HepG2 (cell line): ENCODE data around the gene RAB3B. TPM values are rescaled to one million over a fixed set of nuclear protein-coding genes. Genes with fewer than 3 reads are reported as not detected.

ENCODE experiments used
- ATAC-seq: fragments of 200-7000 bp; cut with Tn5 transposase; 3 replicates; pipeline ENCODE4 v1.9.1; 2020; ENCODE audit warnings: mild to moderate bottlenecking, moderate library complexity
- BruUV-seq: library from RNA; stranded (reverse); fragments of 400-500 nt; replicated peaks from 2 replicates; lab custom pipeline; 2021; lab: Mats Ljungman, UMichigan
- CTCF ChIA-PET: fragments of 300-600 bp; formaldehyde crosslinking; extraction: SDS; loops from one replicate; lab custom pipeline; 2021; ENCODE audit warnings: low total read pairs, inconsistent platforms, low intra/inter-chr PET ratio; lab: Yijun Ruan, JAX
- POLR2A ChIA-PET: fragments of 350-600 bp; sonication (Branson Sonifier 250); formaldehyde crosslinking; loops from one replicate; lab custom pipeline; 2020; ENCODE audit warnings: antibody characterized with exemption, inconsistent platforms; lab: Yijun Ruan, JAX
- DNase-seq: peaks from one replicate; pipeline ENCODE4 v3.0.0-alpha.2; 2015; ENCODE audit warnings: low spot score
- FAIRE-seq: peaks from 3 replicates; lab custom pipeline; 2011; peaks lifted over from hg19 to GRCh38; lab: Jason Lieb, UNC
- H2AFZ ChIP-seq: one replicate; pipeline ENCODE4 v1.6.1; 2011; ENCODE audit warnings: low read length, inconsistent platforms
- H3K27ac ChIP-seq: fragments of 300-600 bp; 3 replicates; pipeline ENCODE4 v1.8.0; 2011; ENCODE audit warnings: mixed run types, mild to moderate bottlenecking, mixed read lengths, low read length, inconsistent platforms; ENCODE audit not compliant: insufficient read depth; ENCODE audit errors: extremely low read length
- H3K27me3 ChIP-seq, 2 experiments: fragments of 200-600 bp in 1 of 2; 2 replicates in 1 of 2; 3 replicates in 1 of 2; pipeline versions ENCODE4 v1.6.0 to v1.8.0; 2011; ENCODE audit warnings: low read length in 2 of 2, mild to moderate bottlenecking in 2 of 2, moderate library complexity in 2 of 2, inconsistent platforms in 1 of 2; ENCODE audit not compliant: insufficient read depth in 2 of 2, control insufficient read depth in 1 of 2
- H3K36me3 ChIP-seq, 2 experiments: fragments of 200-600 bp in 1 of 2; replicated peaks in 1 of 2; 2 replicates in 1 of 2; 3 replicates in 1 of 2; pipeline versions ENCODE4 v1.5.1 to v1.8.0; 2011; ENCODE audit warnings: low read length in 2 of 2, inconsistent platforms in 1 of 2; ENCODE audit not compliant: insufficient read depth in 2 of 2, control insufficient read depth in 1 of 2
- H3K4me1 ChIP-seq: 2 replicates; pipeline ENCODE4 v1.5.1; 2012; ENCODE audit warnings: low read length, inconsistent platforms; ENCODE audit not compliant: insufficient read depth
- H3K4me2 ChIP-seq: 2 replicates; pipeline ENCODE4 v1.6.0; 2011; ENCODE audit warnings: low read depth, low read length, inconsistent platforms
- H3K4me3 ChIP-seq, 3 experiments: fragments of 200-600 bp in 1 of 3; sonication (generic), shearing (Covaris generic) in 1 of 3; replicated peaks in 1 of 3; 2 replicates each; pipeline ENCODE4 v1.5.1; 2011 to 2016; ENCODE audit warnings: low read length in 3 of 3, inconsistent platforms in 2 of 3, low read depth in 2 of 3, mild to moderate bottlenecking in 2 of 3, control low read depth in 1 of 3, mixed read lengths in 1 of 3; ENCODE audit not compliant: insufficient read depth in 1 of 3
- H3K79me2 ChIP-seq: one replicate; pipeline ENCODE4 v1.6.1; 2011; ENCODE audit warnings: low read length, inconsistent platforms; ENCODE audit not compliant: insufficient read depth
- H3K9ac ChIP-seq: 2 replicates; pipeline ENCODE4 v1.6.0; 2011; ENCODE audit warnings: mild to moderate bottlenecking, low read depth, low read length, inconsistent platforms; ENCODE audit not compliant: insufficient read depth
- H3K9me3 ChIP-seq: 2 replicates; pipeline ENCODE4 v1.5.1; 2012; ENCODE audit warnings: mild to moderate bottlenecking, low read length
- H4K20me1 ChIP-seq: 2 replicates; pipeline ENCODE4 v1.6.0; 2011; ENCODE audit warnings: inconsistent platforms, mild to moderate bottlenecking, low read length, moderate library complexity; ENCODE audit not compliant: insufficient read depth
- ARID4A ChIP-seq: sonication (generic); formaldehyde crosslinking; IDR thresholded peaks from 2 replicates; pipeline ENCODE4 v1.5.0; 2020; ENCODE audit warnings: mild to moderate bottlenecking, missing genetic modification reagents, borderline replicate concordance
- MZF1 ChIP-seq: sonication (generic); formaldehyde crosslinking; IDR thresholded peaks from 2 replicates; pipeline ENCODE4 v1.8.1; 2023; ENCODE audit warnings: mild to moderate bottlenecking, missing genetic modification reagents, borderline replicate concordance
- NFE2L2 ChIP-seq: fragments of 150-350 bp; IDR thresholded peaks from 2 replicates; pipeline ENCODE4 v1.6.1; 2014; ENCODE audit warnings: low read length
- SP1 ChIP-seq, 2 experiments: fragments of 450-650 bp in 1 of 2; sonication (generic) in 1 of 2; formaldehyde crosslinking in 1 of 2; IDR thresholded peaks; 2 replicates each; pipeline versions ENCODE4 v1.4.0 to v1.6.1; 2016 to 2020; ENCODE audit warnings: missing genetic modification reagents in 1 of 2
- THYN1 ChIP-seq: sonication (generic); formaldehyde crosslinking; IDR thresholded peaks from 2 replicates; pipeline ENCODE4 v1.8.1; 2023; ENCODE audit warnings: low read depth, mild to moderate bottlenecking, moderate library complexity, missing genetic modification reagents, borderline replicate concordance
- ZFP36L2 ChIP-seq: sonication (generic); formaldehyde crosslinking; IDR thresholded peaks from 2 replicates; pipeline ENCODE4 v1.4.0; 2020; ENCODE audit warnings: missing genetic modification reagents
- ZNF263 ChIP-seq: sonication (generic); formaldehyde crosslinking; IDR thresholded peaks from 2 replicates; pipeline ENCODE4 v1.4.0; 2020; ENCODE audit warnings: missing genetic modification reagents
- ZNF275 ChIP-seq: sonication (generic); formaldehyde crosslinking; IDR thresholded peaks from 2 replicates; pipeline ENCODE4 v1.8.0; 2022; ENCODE audit warnings: missing genetic modification reagents, mild to moderate bottlenecking, inconsistent platforms, borderline replicate concordance
- ZNF713 ChIP-seq: sonication (generic); formaldehyde crosslinking; IDR thresholded peaks from 2 replicates; pipeline ENCODE4 v1.4.0; 2020; ENCODE audit warnings: mild to moderate bottlenecking, missing genetic modification reagents
- ZNF761 ChIP-seq: sonication (generic); formaldehyde crosslinking; conservative IDR thresholded peaks from 2 replicates; pipeline ENCODE4 v1.4.0; 2020; ENCODE audit warnings: mild to moderate bottlenecking, missing genetic modification reagents
- ZNF773 ChIP-seq: sonication (generic); formaldehyde crosslinking; IDR thresholded peaks from 2 replicates; pipeline ENCODE4 v1.4.0; 2020; ENCODE audit warnings: missing genetic modification reagents, borderline replicate concordance
- WGBS: methylation state at CpG from one replicate; pipeline ENCODE4 v1.1.6; 2017; ENCODE audit warnings: low lambda C conversion rate; 5-methylcytosine and 5-hydroxymethylcytosine counted together
- in situ Hi-C: cut with HindIII; loops from 2 replicates; pipeline ENCODE4 v1.10.0; 2017; ENCODE audit warnings: low pct_unique_long_range_greater_than_20kb; ENCODE audit not compliant: extremely low pct_ligation_motif_present
- intact Hi-C: fragments of 100-400 bp; cut with micrococcal nuclease; formaldehyde crosslinking; loops from one replicate; pipeline ENCODE4 v1.10.0; 2022; ENCODE audit not compliant: unreplicated experiment
- polyA plus RNA-seq, 8 experiments: library from polyadenylated mRNA; depleted of rRNA in 3 of 8; stranded (reverse) in 7 of 8; unstranded in 1 of 8; fragments of >200 nt; fragmentation: Illumina TruSeq in 4 of 8; extraction: Trizol in 4 of 8; gene quantifications; 2 replicates each; pipeline versions ENCODE4 v1.2.1 to v1.2.3, GENCODE V29; 2011 to 2016; ENCODE audit warnings: low read depth in 4 of 8, missing spikeins in 1 of 8, mixed read lengths in 1 of 8; ENCODE audit not compliant: insufficient read depth in 1 of 8
- total RNA-seq, 5 experiments: library from RNA; depleted of rRNA; stranded (reverse); fragments of >200 nt; fragmentation: Illumina TruSeq; extraction: Trizol; gene quantifications; 2 replicates each; pipeline ENCODE4 v1.2.3, GENCODE V29; 2016; ENCODE audit warnings: low read depth in 1 of 5
- TF ChIP-seq, protein P1 (sequence below): sonication (generic); formaldehyde crosslinking; IDR thresholded peaks from 2 replicates; pipeline ENCODE4 v1.5.1; 2020; ENCODE audit warnings: missing genetic modification reagents, mild to moderate bottlenecking, borderline replicate concordance
- TF ChIP-seq, protein P2 (sequence below), 2 experiments: sonication (generic) in 1 of 2; formaldehyde crosslinking in 1 of 2; IDR thresholded peaks; 2 replicates each; pipeline versions ENCODE4 v1.4.0 to v1.6.1; 2018 to 2020; ENCODE audit warnings: missing genetic modification reagents in 2 of 2, borderline replicate concordance in 1 of 2, low read depth in 1 of 2, mild to moderate bottlenecking in 1 of 2, missing biosample characterization in 1 of 2

Gene RAB3B
- total and polyA plus RNA-seq, 2 of the 13 experiments (the other 11 are each of a cell fraction or from before 2014, with no cell fraction given): 1.0 to 1.2 TPM

DNA sequence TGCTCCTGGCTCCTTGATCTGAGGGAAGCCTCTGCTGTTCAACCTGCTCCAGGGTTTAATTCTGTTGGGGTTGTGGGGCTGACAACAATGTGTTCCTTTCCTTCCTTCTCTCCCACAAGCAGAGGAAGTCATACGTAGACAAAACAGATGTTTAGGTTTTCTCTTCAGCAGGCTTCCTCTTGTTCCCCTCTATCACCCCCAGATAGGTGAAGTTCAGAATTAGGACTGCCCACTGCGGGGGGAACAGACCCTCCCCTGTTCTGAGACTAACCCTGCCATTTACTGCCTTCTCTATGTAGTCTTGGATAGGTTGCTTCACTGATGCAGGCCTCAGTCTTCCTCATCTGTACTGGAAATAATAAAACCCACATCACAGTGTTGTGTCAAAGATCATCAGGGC lies 82.0 kb downstream of the RAB3B start:
- peaks cover 0 to 19% of the 10 kb centered on the region in 2 experiments; a peak in 2 of 5 replicates for H3K27me3 ChIP-seq
- BruUV-seq: no TSS peak
- ChIA-PET POLR2A (no interaction called here), CTCF (no interaction called here)
- DNase-seq: no peak
- 8% methylated on average over 2 of the region's 2 CpGs for WGBS
- H3K36me3 ChIP-seq: no peaks in the 10 kb centered on the region
- H3K27ac ChIP-seq: no peak overlapping the region
- no peak for FAIRE-seq
- no peak overlapping the region for H3K9ac ChIP-seq
- no peak overlapping the region for H2AFZ ChIP-seq
- H3K4me1 ChIP-seq: no peaks in the 10 kb centered on the region
- no peak overlapping the region for H3K4me2 ChIP-seq
- intact Hi-C loops: no loop called here
- H3K9me3 ChIP-seq: no peaks in the 10 kb centered on the region
- no peaks in the 10 kb centered on the region for H4K20me1 ChIP-seq
- H3K4me3 ChIP-seq: no peak overlapping the region
- in situ Hi-C loops: loop anchor here (5.0 kb wide), 1 partner anchor 89 kb away; no protein-coding TSS in a partner anchor
- ATAC-seq: no peak
- H3K79me2 ChIP-seq: no peaks in the 10 kb centered on the region
- TF ChIP-seq NFE2L2 (no peak), ZNF773 (no peak), ARID4A (CRISPR knock-in tag) (no peak), ZNF761 (no peak), ZNF263 (CRISPR knock-in tag) (no peak), ZFP36L2 (CRISPR knock-in tag) (no peak), ZNF713 (CRISPR knock-in tag) (no peak), THYN1 (CRISPR knock-in tag) (no peak), ZNF275 (no peak), MZF1 (no peak), SP1 (IDR thresholded peaks at IDR 0.05) (no peak), SP1 (CRISPR knock-in tag; IDR thresholded peaks at IDR 0.05) (no peak)
- TF ChIP-seq, protein P1, sequence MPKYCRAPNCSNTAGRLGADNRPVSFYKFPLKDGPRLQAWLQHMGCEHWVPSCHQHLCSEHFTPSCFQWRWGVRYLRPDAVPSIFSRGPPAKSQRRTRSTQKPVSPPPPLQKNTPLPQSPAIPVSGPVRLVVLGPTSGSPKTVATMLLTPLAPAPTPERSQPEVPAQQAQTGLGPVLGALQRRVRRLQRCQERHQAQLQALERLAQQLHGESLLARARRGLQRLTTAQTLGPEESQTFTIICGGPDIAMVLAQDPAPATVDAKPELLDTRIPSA (CRISPR knock-in tag): no peak
- TF ChIP-seq, protein P2, sequence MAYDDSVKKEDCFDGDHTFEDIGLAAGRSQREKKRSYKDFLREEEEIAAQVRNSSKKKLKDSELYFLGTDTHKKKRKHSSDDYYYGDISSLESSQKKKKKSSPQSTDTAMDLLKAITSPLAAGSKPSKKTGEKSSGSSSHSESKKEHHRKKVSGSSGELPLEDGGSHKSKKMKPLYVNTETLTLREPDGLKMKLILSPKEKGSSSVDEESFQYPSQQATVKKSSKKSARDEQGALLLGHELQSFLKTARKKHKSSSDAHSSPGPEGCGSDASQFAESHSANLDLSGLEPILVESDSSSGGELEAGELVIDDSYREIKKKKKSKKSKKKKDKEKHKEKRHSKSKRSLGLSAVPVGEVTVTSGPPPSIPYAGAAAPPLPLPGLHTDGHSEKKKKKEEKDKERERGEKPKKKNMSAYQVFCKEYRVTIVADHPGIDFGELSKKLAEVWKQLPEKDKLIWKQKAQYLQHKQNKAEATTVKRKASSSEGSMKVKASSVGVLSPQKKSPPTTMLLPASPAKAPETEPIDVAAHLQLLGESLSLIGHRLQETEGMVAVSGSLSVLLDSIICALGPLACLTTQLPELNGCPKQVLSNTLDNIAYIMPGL (CRISPR knock-in tag; IDR thresholded peaks at IDR 0.05; ENCODE audit: borderline replicate concordance in 1 of 2, low read depth in 1 of 2): no peak
